Stimulated activated CD4-positive, alpha-beta T cell treated with anti-CD3 and anti-CD28 coated beads, Interleukin-15, amount 100 ng/mL, for 48 hours (primary cell): ENCODE results near the gene RTP5.
"Not testable (repeated sequence)": the region's sequence is repeated elsewhere in the genome, so short reads cannot be mapped to it uniquely, and the experiment has no call there.

ENCODE experiments used
- DNase-seq, 2 donors: peaks; one replicate each; pipeline ENCODE4 v3.0.0-alpha.2; 2020; ENCODE audit warnings: low read depth in 2 of 2

Gene RTP5

GRCh38 chr2:241870611-241871537 is 1.3 kb downstream of the RTP5 start:
- no peak for DNase-seq

GRCh38 chr2:241871538-241872312 is 2.2 kb downstream of the RTP5 start:
- no peak for DNase-seq

GRCh38 chr2:241872313-241872642 is 2.7 kb downstream of the RTP5 start:
- no peak for DNase-seq

- no peak for DNase-seq
These were observed 3.7 kb downstream of the RTP5 start for GRCh38 chr2:241873081-241873802.

GRCh38 chr2:241873803-241874110 is 4.2 kb downstream of the RTP5 start:
- no peak for DNase-seq

- no peak for DNase-seq
These were observed 4.9 kb downstream of the RTP5 start for GRCh38 chr2:241874277-241874925.

GRCh38 chr2:241875754-241876527 is 6.4 kb downstream of the RTP5 start:
- not testable (repeated sequence) for DNase-seq

GRCh38 chr2:241876528-241877196 is 7.1 kb downstream of the RTP5 start:
- DNase-seq = no peak

GRCh38 chr2:241877197-241877685 is 7.7 kb downstream of the RTP5 start:
- DNase-seq = no peak

- peak; percentile 58 to 77 for DNase-seq
These were observed 8.8 kb downstream of the RTP5 start for GRCh38 chr2:241877989-241878970.

- DNase-seq = no peak
These were observed 9.8 kb downstream of the RTP5 start for GRCh38 chr2:241879326-241879725.

GRCh38 chr2:241880311-241881073 is 11.0 kb downstream of the RTP5 start:
- DNase-seq = no peak

GRCh38 chr2:241882091-241882625 is 12.6 kb downstream of the RTP5 start:
- peak in 1 of 2 donors; percentile 57 for DNase-seq

- DNase-seq = no peak
These were observed 15.4 kb downstream of the RTP5 start for GRCh38 chr2:241884951-241885290.

- DNase-seq = no peak
These were observed 15.9 kb downstream of the RTP5 start for GRCh38 chr2:241885291-241885945.

GRCh38 chr2:241885946-241886643 is 16.6 kb downstream of the RTP5 start:
- DNase-seq = no peak

- no peak for DNase-seq
These were observed 17.4 kb downstream of the RTP5 start for GRCh38 chr2:241886840-241887447.
